Epithelial cell of esophagus (primary cell): ENCODE results near the gene GPER1.
"Not testable (repeated sequence)": the region's sequence is repeated elsewhere in the genome, so short reads cannot be mapped to it uniquely, and the experiment has no call there.

ENCODE experiments used
- DNase-seq: peaks from one replicate; pipeline ENCODE4 v3.0.0; 2010; ENCODE audit warnings: low read depth
- H3K4me3 ChIP-seq: 2 replicates; pipeline ENCODE4 v1.5.1; 2011; ENCODE audit warnings: mild to moderate bottlenecking, low read length, control low read depth
- CTCF ChIP-seq: IDR thresholded peaks from 2 replicates; pipeline ENCODE4 v1.5.1; 2011; ENCODE audit warnings: low read depth, mild to moderate bottlenecking, low read length, control low read depth, inconsistent platforms; ENCODE audit not compliant: insufficient read depth; ENCODE audit errors: missing control alignments

The GPER1 gene

GRCh38 chr7:1071731-1072254 is 16.1 kb upstream of the GPER1 start:
- TF ChIP-seq CTCF, result no peak
- no peak overlapping the region for H3K4me3 ChIP-seq
- DNase-seq, result no peak

GRCh38 chr7:1073142-1073977 is 14.6 kb upstream of the GPER1 start:
- no peak overlapping the region for H3K4me3 ChIP-seq
- DNase-seq, result no peak
- no peak for TF ChIP-seq CTCF

- H3K4me3 ChIP-seq, DNase-seq: not testable (repeated sequence)
Observed at GRCh38 chr7:1074018-1074417, 13.9 kb upstream of the GPER1 start.

GRCh38 chr7:1074593-1075431 is 13.1 kb upstream of the GPER1 start:
- TF ChIP-seq CTCF, result no peak
- DNase-seq, result no peak
- no peak overlapping the region for H3K4me3 ChIP-seq

- no peak for DNase-seq
- TF ChIP-seq CTCF, result no peak
- no peak overlapping the region for H3K4me3 ChIP-seq
Observed at GRCh38 chr7:1076184-1077072, 11.5 kb upstream of the GPER1 start.

GRCh38 chr7:1078519-1078918 is 9.4 kb upstream of the GPER1 start:
- H3K4me3 ChIP-seq, result no peak overlapping the region
- no peak for TF ChIP-seq CTCF
- DNase-seq, result no peak

GRCh38 chr7:1078985-1079384 is 8.9 kb upstream of the GPER1 start:
- DNase-seq, result no peak
- H3K4me3 ChIP-seq, result no peak overlapping the region
- TF ChIP-seq CTCF, result no peak
